ENCODE results near the gene SNX20.

Gene SNX20

GRCh38 chr16:50708373-50709060 is 27.4 kb upstream of the SNX20 start:
- no peak for TF ChIP-seq ZBTB7A (IDR thresholded peaks at IDR 0.05; ENCODE audit: low read depth)
- TF ChIP-seq NFIC (IDR thresholded peaks at IDR 0.05) = no peak
- no peak for TF ChIP-seq USF1 (IDR thresholded peaks at IDR 0.05)
- TF ChIP-seq CREB1 (IDR thresholded peaks at IDR 0.05; ENCODE audit: low read depth) = no peak
- TF ChIP-seq TCF12 (IDR thresholded peaks at IDR 0.05; ENCODE audit: low read depth) = no peak
- no peak for TF ChIP-seq EGR1 (IDR thresholded peaks at IDR 0.05)
- TF ChIP-seq RAD21 (IDR thresholded peaks at IDR 0.05; ENCODE audit: low read depth) = no peak
- no peak for TF ChIP-seq TAF1 (IDR thresholded peaks at IDR 0.05; ENCODE audit: low read depth)
- TF ChIP-seq MAX (IDR thresholded peaks at IDR 0.05) = no peak
- TF ChIP-seq FOXM1 (IDR thresholded peaks at IDR 0.05; ENCODE audit: borderline replicate concordance, low read depth) = no peak
- TF ChIP-seq TEAD4 (IDR thresholded peaks at IDR 0.05) = no peak
- no peak for TF ChIP-seq REST (IDR thresholded peaks at IDR 0.05; ENCODE audit: low read depth)
- TF ChIP-seq CEBPB (IDR thresholded peaks at IDR 0.05) = no peak
- TF ChIP-seq YY1 (IDR thresholded peaks at IDR 0.05; ENCODE audit: low read depth) = no peak
- TF ChIP-seq EP300 (IDR thresholded peaks at IDR 0.05; ENCODE audit: borderline replicate concordance) = no peak

- TF ChIP-seq TAF1 (IDR thresholded peaks at IDR 0.05; ENCODE audit: low read depth) = no peak
- no peak for TF ChIP-seq TEAD4 (IDR thresholded peaks at IDR 0.05)
- TF ChIP-seq ZBTB7A (IDR thresholded peaks at IDR 0.05; ENCODE audit: low read depth) = no peak
- no peak for TF ChIP-seq TCF12 (IDR thresholded peaks at IDR 0.05; ENCODE audit: low read depth)
- no peak for TF ChIP-seq EGR1 (IDR thresholded peaks at IDR 0.05)
- TF ChIP-seq EP300 (IDR thresholded peaks at IDR 0.05; ENCODE audit: borderline replicate concordance) = no peak
- no peak for TF ChIP-seq NFIC (IDR thresholded peaks at IDR 0.05)
- no peak for TF ChIP-seq USF1 (IDR thresholded peaks at IDR 0.05)
- no peak for TF ChIP-seq CREB1 (IDR thresholded peaks at IDR 0.05; ENCODE audit: low read depth)
- TF ChIP-seq YY1 (IDR thresholded peaks at IDR 0.05; ENCODE audit: low read depth) = no peak
- no peak for TF ChIP-seq FOXM1 (IDR thresholded peaks at IDR 0.05; ENCODE audit: borderline replicate concordance, low read depth)
- no peak for TF ChIP-seq CEBPB (IDR thresholded peaks at IDR 0.05)
- TF ChIP-seq REST (IDR thresholded peaks at IDR 0.05; ENCODE audit: low read depth) = no peak
- TF ChIP-seq MAX (IDR thresholded peaks at IDR 0.05) = no peak
- TF ChIP-seq RAD21 (IDR thresholded peaks at IDR 0.05; ENCODE audit: low read depth) = no peak
Measured at GRCh38 chr16:50706250-50706649, 25.1 kb upstream of the SNX20 start.

GRCh38 chr16:50705436-50706110 is 24.5 kb upstream of the SNX20 start:
- no peak for TF ChIP-seq EP300 (IDR thresholded peaks at IDR 0.05; ENCODE audit: borderline replicate concordance)
- no peak for TF ChIP-seq RAD21 (IDR thresholded peaks at IDR 0.05; ENCODE audit: low read depth)
- no peak for TF ChIP-seq FOXM1 (IDR thresholded peaks at IDR 0.05; ENCODE audit: borderline replicate concordance, low read depth)
- TF ChIP-seq MAX (IDR thresholded peaks at IDR 0.05) = no peak

GRCh38 chr16:50704245-50704644 is 23.1 kb upstream of the SNX20 start:
- TF ChIP-seq EP300 (IDR thresholded peaks at IDR 0.05; ENCODE audit: borderline replicate concordance) = no peak
- no peak for TF ChIP-seq TCF12 (IDR thresholded peaks at IDR 0.05; ENCODE audit: low read depth)
- no peak for TF ChIP-seq RAD21 (IDR thresholded peaks at IDR 0.05; ENCODE audit: low read depth)
- no peak for TF ChIP-seq USF1 (IDR thresholded peaks at IDR 0.05)
- no peak for TF ChIP-seq NFIC (IDR thresholded peaks at IDR 0.05)
- no peak for TF ChIP-seq TEAD4 (IDR thresholded peaks at IDR 0.05)
- TF ChIP-seq REST (IDR thresholded peaks at IDR 0.05; ENCODE audit: low read depth) = no peak
- TF ChIP-seq EGR1 (IDR thresholded peaks at IDR 0.05) = no peak
- no peak for TF ChIP-seq CEBPB (IDR thresholded peaks at IDR 0.05)
- TF ChIP-seq ZBTB7A (IDR thresholded peaks at IDR 0.05; ENCODE audit: low read depth) = no peak
- TF ChIP-seq TAF1 (IDR thresholded peaks at IDR 0.05; ENCODE audit: low read depth) = no peak
- TF ChIP-seq MAX (IDR thresholded peaks at IDR 0.05) = no peak
- no peak for TF ChIP-seq FOXM1 (IDR thresholded peaks at IDR 0.05; ENCODE audit: borderline replicate concordance, low read depth)
